Measurements from ENCODE around the gene NEK7. TPM values are rescaled to one million over a fixed set of nuclear protein-coding genes. Genes with fewer than 3 reads are reported as not detected.

NEK7 gene
- total RNA-seq, 6 experiments from 2014 or later: 20.6 to 32.3 (median 21.5) TPM

- Histone ChIP-seq H3K4me1 (no peaks in the 10 kb centered on the region), H3K27me3 (no peaks in the 10 kb centered on the region), H3K27ac (no peak overlapping the region), H3K4me3 (no peak overlapping the region), H3K9me3 (no peaks in the 10 kb centered on the region), H3K36me3 (no peaks in the 10 kb centered on the region)
- no peak for DNase-seq
- TF ChIP-seq POLR2A (IDR thresholded peaks at IDR 0.05) (no peak), CTCF (IDR thresholded peaks at IDR 0.05) (no peak)
- no peak for ATAC-seq
- 79% methylated on average over 1 of the region's 1 CpG for WGBS (ENCODE audit: insufficient coverage, low coverage, low lambda C conversion rate, missing lambda C conversion rate)
- intact Hi-C loops (cut with DNase I): no loop called here
Measured at GRCh38 chr1:198278943-198279342, 122.1 kb downstream of the NEK7 start.

GRCh38 chr1:198280080-198280479, 123.3 kb downstream of the NEK7 start:
- Histone ChIP-seq H3K9me3 (no peaks in the 10 kb centered on the region), H3K27me3 (no peaks in the 10 kb centered on the region), H3K36me3 (no peaks in the 10 kb centered on the region), H3K27ac (no peak overlapping the region), H3K4me1 (no peaks in the 10 kb centered on the region), H3K4me3 (no peak overlapping the region)
- no peak for ATAC-seq
- no peak for TF ChIP-seq POLR2A (IDR thresholded peaks at IDR 0.05)
- no peak for TF ChIP-seq CTCF (IDR thresholded peaks at IDR 0.05)
- 91% methylated on average over 2 of the region's 2 CpGs for WGBS (ENCODE audit: insufficient coverage, low coverage, low lambda C conversion rate, missing lambda C conversion rate)
- intact Hi-C loops (cut with DNase I): no loop called here
- no peak for DNase-seq

- intact Hi-C loops (cut with DNase I): no loop called here
- H3K9me3 ChIP-seq: no peaks in the 10 kb centered on the region
- H3K36me3 ChIP-seq: no peaks in the 10 kb centered on the region
- TF ChIP-seq POLR2A (IDR thresholded peaks at IDR 0.05): no peak
- no peaks in the 10 kb centered on the region for H3K4me1 ChIP-seq
- H3K27ac ChIP-seq: no peak overlapping the region
- no peaks in the 10 kb centered on the region for H3K27me3 ChIP-seq
- ATAC-seq (no peak), DNase-seq (no peak)
- H3K4me3 ChIP-seq: no peak overlapping the region
- 78% methylated on average over 1 of the region's 1 CpG for WGBS (ENCODE audit: insufficient coverage, low coverage, low lambda C conversion rate, missing lambda C conversion rate)
Measured at GRCh38 chr1:198281911-198282310, 125.1 kb downstream of the NEK7 start.

- no peaks in the 10 kb centered on the region for H3K27me3 ChIP-seq
- intact Hi-C loops (cut with DNase I): no loop called here
- no peak for DNase-seq
- no peak overlapping the region for H3K27ac ChIP-seq
- no peak overlapping the region for H3K4me3 ChIP-seq
- H3K36me3 ChIP-seq: no peaks in the 10 kb centered on the region
- ATAC-seq: no peak
- WGBS (ENCODE audit: insufficient coverage, low coverage, low lambda C conversion rate, missing lambda C conversion rate): 53% methylated on average over 4 of the region's 6 CpGs
- TF ChIP-seq CTCF (IDR thresholded peaks at IDR 0.05) (no peak), POLR2A (IDR thresholded peaks at IDR 0.05) (no peak)
- peaks cover 0 to 10% (median 3%) of the 10 kb centered on the region in 4 donors for H3K4me1 ChIP-seq
- H3K9me3 ChIP-seq: no peaks in the 10 kb centered on the region
Measured at GRCh38 chr1:198283222-198283621, 126.4 kb downstream of the NEK7 start.

GRCh38 chr1:198287916-198288315, 131.1 kb downstream of the NEK7 start:
- Histone ChIP-seq H3K36me3 (no peaks in the 10 kb centered on the region), H3K27ac (no peak overlapping the region), H3K4me3 (no peak overlapping the region), H3K27me3 (no peaks in the 10 kb centered on the region), H3K4me1 (peaks cover 0 to 10% (median 3%) of the 10 kb centered on the region in 4 donors), H3K9me3 (no peaks in the 10 kb centered on the region)
- ATAC-seq: no peak
- TF ChIP-seq POLR2A (IDR thresholded peaks at IDR 0.05): no peak
- TF ChIP-seq CTCF (IDR thresholded peaks at IDR 0.05): no peak
- WGBS (ENCODE audit: insufficient coverage, low coverage, low lambda C conversion rate, missing lambda C conversion rate): 50% methylated on average over 4 of the region's 4 CpGs
- DNase-seq: no peak
- intact Hi-C loops (cut with DNase I): no loop called here

All from right lobe of liver (tissue), 6 donors.